Right ventricle myocardium superior (tissue), 1 donor: Measurements from ENCODE around the gene CHTOP. TPM values are rescaled to one million over a fixed set of nuclear protein-coding genes. Genes with fewer than 3 reads are reported as not detected.

ENCODE experiments used
- ATAC-seq: fragments of 200-7000 bp; cut with Tn5 transposase; one replicate; pipeline ENCODE4 v1.9.1; 2020; ENCODE audit warnings: mild to moderate bottlenecking; ENCODE audit not compliant: poor library complexity
- DNase-seq: peaks from one replicate; pipeline ENCODE4 v3.0.0-alpha.2; 2020
- intact Hi-C: fragments of 100-400 bp; cut with DNase I; formaldehyde crosslinking; loops from one replicate; pipeline ENCODE4 v1.11.2; 2022
- total RNA-seq: library from RNA; stranded (reverse); fragmentation: NEBNext Ultra II Directional; extraction: Animal tissue kit (Norgen Biotek cat#: 25700); gene quantifications from one replicate; pipeline ENCODE4 v1.2.1, GENCODE V29; 2021
- donor health status: DM: no; HTN: yes; CAD: no; lungs with severe emphysema.

Gene CHTOP
- total RNA-seq, 1 donor from 2014 or later = 68.1 TPM

DNA sequence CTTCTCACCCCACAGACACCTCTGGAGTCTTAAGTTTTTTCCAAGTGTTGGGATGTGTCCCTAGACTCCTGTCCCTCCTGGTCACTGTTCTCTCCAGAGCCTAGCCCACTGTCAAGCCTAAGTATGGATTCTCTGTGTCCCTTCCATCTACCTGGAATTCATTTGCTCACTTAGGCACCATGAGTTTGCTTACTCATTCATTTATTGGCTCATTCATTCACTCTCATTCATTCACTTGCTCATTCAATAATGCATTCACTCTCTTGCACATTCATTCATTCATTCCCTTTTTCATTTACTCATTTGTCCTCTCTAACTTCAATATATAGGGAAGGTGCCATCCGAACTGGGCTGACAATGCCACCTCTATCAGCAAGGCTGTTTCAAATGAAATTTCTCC is 22.5 kb upstream of the CHTOP start:
- ATAC-seq (no peak), DNase-seq (no peak)
- intact Hi-C loops = no loop called here

DNA sequence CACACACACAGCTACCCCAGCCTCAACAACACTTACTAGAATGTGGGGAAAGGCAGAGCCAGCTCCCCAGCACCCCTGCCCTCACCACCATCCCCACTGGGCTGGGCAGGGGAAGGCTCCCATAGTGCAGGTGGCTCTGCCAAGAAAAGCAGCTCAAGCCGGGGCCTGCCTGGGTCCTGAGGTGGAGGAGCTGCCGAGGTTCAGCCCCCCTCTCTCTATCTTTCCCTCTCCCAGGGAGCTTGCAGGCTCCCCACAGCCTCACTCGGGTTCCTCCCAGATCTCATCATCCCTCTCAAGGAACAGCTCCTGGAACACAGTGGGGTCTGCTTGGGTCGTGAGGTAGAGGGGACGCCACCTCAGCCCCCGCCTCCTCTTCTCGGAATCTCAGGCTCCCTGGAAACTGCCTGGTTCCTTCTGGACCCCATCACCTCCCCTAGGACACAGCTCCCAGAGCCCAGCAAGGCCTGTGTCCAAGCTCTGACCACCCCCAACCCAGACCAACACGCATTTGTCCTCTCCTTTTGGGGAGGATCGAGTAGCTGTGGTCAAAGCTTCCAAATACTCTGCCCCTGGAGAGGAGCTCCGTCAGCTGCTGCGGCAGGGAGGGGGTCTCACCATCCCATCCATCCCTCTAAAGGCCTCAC is 21.6 kb upstream of the CHTOP start:
- ATAC-seq (peak; percentile 11), DNase-seq (no peak)
- intact Hi-C loops = no loop called here

- DNase-seq = peak; percentile 86
- peak; percentile 86 for ATAC-seq
- intact Hi-C loops = no loop called here
These were observed 21.0 kb upstream of the CHTOP start, which contains the start of gene S100A16 for GRCh38 chr1:153612755-153613331. Gene S100A16 (minus strand): TSS chr1:153613137. CDS start chr1:153608151, 4,986 bp downstream.

DNA sequence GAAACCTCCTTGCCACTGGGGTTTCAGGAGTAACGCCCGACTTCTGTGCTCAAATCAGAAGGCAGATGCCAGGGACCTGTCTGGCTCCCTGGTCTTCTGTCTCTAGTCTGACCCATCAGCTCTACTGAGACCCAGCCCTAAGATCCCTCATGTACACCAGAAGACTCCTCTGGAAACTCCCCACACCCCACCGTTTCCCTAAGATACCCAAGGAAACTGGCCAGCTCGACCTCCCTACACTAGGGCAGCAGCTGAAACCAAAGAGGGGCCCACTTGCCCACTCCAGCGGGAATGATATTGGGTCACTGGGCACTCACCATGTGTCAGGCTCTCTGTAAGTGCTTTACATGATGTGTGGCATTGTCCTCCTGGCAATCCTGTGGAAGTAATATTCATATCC is 20.5 kb upstream of the CHTOP start:
- no peak for ATAC-seq
- no peak for DNase-seq
- intact Hi-C loops = no loop called here

DNA sequence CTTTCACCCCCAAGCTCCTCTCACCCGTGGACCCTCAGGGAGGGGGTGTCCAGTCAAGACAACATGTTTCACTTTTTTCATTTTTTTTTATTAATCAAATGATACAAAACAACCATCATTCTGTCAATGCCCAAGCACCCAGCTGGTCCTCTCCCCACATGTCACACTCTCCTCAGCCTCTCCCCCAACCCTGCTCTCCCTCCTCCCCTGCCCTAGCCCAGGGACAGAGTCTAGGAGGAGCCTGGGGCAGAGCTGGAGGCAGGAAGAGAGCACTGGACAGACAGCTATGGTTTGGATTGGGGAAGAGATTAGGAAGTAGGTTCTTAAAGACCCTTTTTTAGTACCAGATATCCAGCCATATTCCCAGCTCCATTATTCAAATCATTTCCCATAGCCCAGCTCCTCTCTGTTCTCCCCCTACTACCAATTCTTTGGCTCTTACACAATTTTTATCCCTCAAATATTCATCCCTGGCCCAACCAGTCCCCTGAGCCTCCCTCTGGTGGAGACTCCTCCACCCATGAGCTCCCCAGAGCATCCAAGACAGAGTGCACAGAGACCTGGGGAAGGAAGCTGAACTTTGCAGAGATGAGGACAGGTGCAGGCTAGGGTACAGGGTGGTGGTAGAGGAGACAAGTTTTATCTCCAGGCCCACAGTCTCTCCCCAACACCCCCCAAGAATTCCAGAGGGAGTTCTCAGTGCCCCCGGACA is 19.5 kb upstream of the CHTOP start:
- DNase-seq (no peak), ATAC-seq (no peak)
- intact Hi-C loops = no loop called here

- ATAC-seq (no peak), DNase-seq (no peak)
- intact Hi-C loops = no loop called here
These were observed 19.0 kb upstream of the CHTOP start for GRCh38 chr1:153614906-153615305.

DNA sequence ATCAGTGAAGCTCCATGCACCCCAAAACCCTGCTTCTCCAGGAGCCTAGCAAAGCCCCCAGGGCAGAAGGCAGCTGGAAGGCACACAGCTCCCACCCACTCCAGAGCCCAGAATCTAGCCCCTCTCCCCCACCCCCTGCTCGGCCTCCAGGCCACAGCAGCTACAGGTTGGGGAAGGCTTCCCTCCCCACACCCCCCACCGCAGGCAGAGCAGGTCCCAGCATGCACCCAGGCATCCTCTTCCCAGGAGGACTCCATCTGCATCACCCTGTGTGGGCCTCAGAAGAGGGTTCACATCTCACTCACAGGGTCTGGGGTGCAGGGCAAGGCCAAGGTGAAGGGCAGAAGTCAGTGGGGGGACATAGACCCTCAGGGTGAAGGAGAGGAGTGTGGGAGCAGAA is 18.5 kb upstream of the CHTOP start:
- DNase-seq (no peak), ATAC-seq (no peak)
- intact Hi-C loops = no loop called here

DNA sequence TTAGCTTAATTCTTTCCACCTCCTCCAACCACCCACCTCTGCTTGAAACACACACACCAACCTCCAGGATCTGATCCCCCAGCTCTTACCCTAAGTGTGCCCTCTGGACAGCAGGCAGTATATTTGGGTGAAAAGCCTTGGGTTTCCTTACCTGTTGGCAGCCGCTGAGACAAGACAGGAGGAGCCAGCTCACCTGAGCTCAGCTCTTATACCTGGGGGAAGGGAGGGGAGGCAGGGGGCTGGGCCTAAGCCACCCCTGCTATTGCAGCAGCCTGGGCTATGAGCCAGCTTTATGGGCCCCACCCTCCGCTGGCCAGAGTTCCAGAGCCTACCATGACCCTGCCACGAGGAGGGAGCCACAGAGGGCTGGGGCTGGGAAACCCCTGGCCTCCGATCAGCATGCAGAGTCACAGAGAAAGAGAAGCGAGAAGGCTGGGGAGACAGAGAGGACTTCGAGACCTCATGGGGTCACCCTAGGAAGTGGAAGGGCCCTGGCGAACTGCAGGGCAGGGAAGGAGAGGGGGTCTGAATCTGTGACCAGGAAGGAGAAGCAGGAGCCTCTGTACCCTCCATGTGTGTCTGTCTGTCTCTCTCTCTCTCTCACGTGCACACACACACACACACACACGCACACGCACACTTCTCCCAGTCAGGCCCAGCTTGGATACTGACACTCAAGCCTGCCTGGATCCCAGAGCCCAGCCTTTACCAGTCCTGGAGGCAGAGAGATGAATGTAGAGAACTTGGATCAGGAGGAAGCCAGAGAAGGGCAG is 17.5 kb upstream of the CHTOP start, which contains the start of gene S100A14:
S100A14 (minus strand) TSS at position 182 of the 773 bp plus-strand sequence. CDS start 467 bp downstream, outside the sequence.
- peak; percentile 74 for DNase-seq
- ATAC-seq = peak; percentile 48
- intact Hi-C loops = no loop called here

DNA sequence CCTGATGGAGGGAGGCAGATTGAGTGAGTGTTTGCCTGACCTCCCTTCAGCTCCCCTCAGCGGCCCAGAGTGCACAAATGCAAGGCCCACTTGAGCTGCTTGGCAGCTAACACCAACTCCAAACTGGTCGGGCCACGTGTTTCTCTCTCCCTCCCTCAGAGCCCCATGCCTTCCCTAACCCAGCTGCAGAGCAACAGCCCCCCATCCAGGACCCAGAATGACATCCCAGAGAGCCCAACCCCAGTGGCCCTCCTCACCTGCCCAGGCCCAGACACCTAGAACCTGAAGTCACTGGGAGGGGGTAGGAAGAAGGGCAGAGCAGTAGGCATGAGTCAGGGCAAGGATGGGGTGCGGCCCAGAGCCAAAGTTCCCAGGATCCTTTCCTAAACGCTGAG is 17.0 kb upstream of the CHTOP start:
- DNase-seq = no peak
- ATAC-seq = peak; percentile 55
- intact Hi-C loops = no loop called here

GRCh38 chr1:153617663-153618062 is 16.2 kb upstream of the CHTOP start:
- DNase-seq (no peak), ATAC-seq (no peak)
- intact Hi-C loops = no loop called here

GRCh38 chr1:153619171-153619570 is 14.7 kb upstream of the CHTOP start:
- no peak for ATAC-seq
- DNase-seq = no peak
- intact Hi-C loops = no loop called here

GRCh38 chr1:153623101-153623500 is 10.8 kb upstream of the CHTOP start:
- intact Hi-C loops = no loop called here
- ATAC-seq = no peak
- DNase-seq = no peak

- intact Hi-C loops = no loop called here
- ATAC-seq = no peak
- peak; percentile 16 for DNase-seq
These were observed 8.8 kb upstream of the CHTOP start for GRCh38 chr1:153624965-153625611.

- DNase-seq (no peak), ATAC-seq (no peak)
- intact Hi-C loops = no loop called here
These were observed 7.4 kb upstream of the CHTOP start for GRCh38 chr1:153626477-153626903.

- intact Hi-C loops = no loop called here
- DNase-seq (peak; percentile 85), ATAC-seq (peak; percentile 70)
These were observed 6.8 kb upstream of the CHTOP start, which contains the start of gene S100A13 for GRCh38 chr1:153626904-153627714. Gene S100A13 (minus strand): TSS chr1:153627505. CDS start chr1:153626472, 1,033 bp downstream.

DNA sequence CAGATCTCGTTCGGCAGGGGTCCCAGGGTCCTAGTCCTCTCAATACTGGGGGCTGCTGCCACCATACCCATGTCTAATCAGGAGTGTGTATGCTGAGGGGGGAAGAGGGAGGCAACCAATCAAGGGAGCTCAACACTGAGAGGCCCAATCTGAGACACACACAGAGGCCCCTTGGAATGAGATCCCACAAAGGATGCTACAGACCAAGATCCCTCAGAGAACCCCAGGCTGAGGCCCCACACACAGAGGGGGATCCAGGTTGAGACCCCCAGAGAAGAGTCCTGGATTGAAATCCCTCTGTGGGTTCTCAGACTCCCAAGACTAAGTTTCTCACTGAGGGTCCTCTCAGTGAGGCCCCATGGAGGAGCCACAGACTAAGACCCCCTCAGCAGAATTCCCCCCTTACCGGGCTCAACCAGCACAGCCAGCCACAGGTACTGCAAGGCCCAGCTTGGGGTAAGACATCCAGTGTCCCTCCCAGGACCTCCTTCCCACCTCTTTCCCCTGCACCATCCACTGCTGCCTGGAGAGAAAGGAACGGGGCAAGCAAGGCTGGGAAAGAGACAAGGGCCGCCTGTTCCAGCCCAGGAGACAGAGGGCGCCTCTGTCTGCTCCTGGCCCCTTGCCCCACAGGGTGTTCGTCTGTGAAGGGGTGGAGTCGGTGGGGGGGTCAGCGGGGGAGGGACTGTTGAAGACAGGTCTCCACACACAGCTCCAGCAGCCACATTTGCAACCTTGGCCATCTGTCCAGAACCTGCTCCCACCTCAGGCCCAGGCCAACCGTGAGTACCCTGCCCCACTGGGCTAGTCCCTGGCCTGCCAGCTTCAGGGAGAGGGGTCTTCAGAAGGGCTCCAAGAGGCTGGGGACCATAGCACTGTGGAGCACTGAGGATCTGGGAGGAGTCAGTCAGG is 5.9 kb upstream of the CHTOP start, which contains the start of gene S100A1:
S100A1 (plus strand) TSS at position 720 of the 912 bp plus-strand sequence. CDS start 2,088 bp downstream, outside the sequence.
- ATAC-seq (peak; percentile 65), DNase-seq (peak; percentile 80)
- intact Hi-C loops = no loop called here
